Memory B cell (primary cell): Measurements from ENCODE around the gene DIAPH3.

Experiments used
- ATAC-seq: fragments of 150-1000 bp; cut with Tn5 transposase; 2 replicates; pipeline ENCODE4 v1.10.0; 2021; ENCODE audit warnings: low read depth, mild to moderate bottlenecking, moderate library complexity
- DNase-seq, 2 donors: peaks; one replicate each; pipeline ENCODE4 v3.0.0; 2022; ENCODE audit warnings: low spot score in 2 of 2
- H3K27ac Mint-ChIP-seq: one replicate; pipeline ENCODE4 v1.8.0; 2022; ENCODE audit warnings: mild to moderate bottlenecking, moderate library complexity, mixed read lengths
- H3K27me3 Mint-ChIP-seq: one replicate; pipeline ENCODE4 v1.8.0; 2022; ENCODE audit warnings: mixed read lengths
- H3K36me3 Mint-ChIP-seq: one replicate; pipeline ENCODE4 v1.8.0; 2022; ENCODE audit warnings: mild to moderate bottlenecking, mixed read lengths
- H3K4me1 Mint-ChIP-seq: one replicate; pipeline ENCODE4 v1.8.0; 2022; ENCODE audit warnings: mixed read lengths
- H3K4me3 Mint-ChIP-seq: one replicate; pipeline ENCODE4 v1.8.0; 2022; ENCODE audit warnings: mild to moderate bottlenecking, moderate library complexity, mixed read lengths
- H3K9me3 Mint-ChIP-seq: one replicate; pipeline ENCODE4 v1.8.0; 2022; ENCODE audit warnings: mixed read lengths

DIAPH3 gene

GRCh38 chr13:59658027-59658737 lies 505.5 kb downstream of the DIAPH3 start:
- DNase-seq (no peak), ATAC-seq (no peak)
- H3K27me3 Mint-ChIP-seq, result no peaks in the 10 kb centered on the region
- H3K4me3 Mint-ChIP-seq, result no peak overlapping the region
- H3K36me3 Mint-ChIP-seq, result no peaks in the 10 kb centered on the region
- H3K4me1 Mint-ChIP-seq, result no peaks in the 10 kb centered on the region
- H3K27ac Mint-ChIP-seq, result no peak overlapping the region
- H3K9me3 Mint-ChIP-seq, result no peaks in the 10 kb centered on the region

DNA sequence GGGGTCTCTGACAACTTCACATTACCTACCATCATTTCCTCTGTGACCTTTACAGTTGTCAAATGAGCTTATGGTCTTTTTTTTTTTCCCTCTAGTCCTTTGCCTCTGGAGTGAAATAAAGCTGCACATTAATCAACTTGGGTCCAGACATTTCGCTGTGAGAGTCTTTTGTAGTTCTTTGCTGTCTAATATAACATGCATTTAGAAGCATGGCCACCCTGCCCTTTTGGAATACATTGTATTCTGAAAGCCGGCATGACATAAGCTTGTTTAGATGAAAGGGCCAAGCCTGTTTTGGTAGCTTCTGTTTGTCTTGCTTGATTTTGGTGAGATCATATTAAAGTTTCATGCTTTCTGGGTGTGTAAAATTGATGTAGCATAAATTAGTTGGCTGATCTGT lies 509.8 kb downstream of the DIAPH3 start:
- no peak overlapping the region for H3K27ac Mint-ChIP-seq

DNA sequence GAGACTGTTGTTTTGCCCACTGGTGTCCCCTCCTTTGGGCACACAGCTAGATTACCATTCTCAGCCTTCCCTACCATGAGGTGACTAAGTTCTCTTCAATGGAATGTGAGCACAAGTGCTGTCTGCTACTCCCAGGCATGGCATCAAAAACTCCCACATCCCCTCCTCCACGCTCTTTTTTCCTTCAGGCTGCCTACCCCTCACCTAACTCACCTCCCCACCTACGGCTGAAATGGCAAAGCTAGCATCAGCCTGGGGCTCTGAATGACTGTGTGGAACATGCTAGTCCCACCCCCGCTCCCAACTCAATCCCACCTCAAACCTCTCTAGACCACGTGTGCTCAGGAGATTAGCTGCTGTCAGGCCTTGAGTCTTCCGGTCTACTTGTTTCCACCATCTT lies 512.2 kb downstream of the DIAPH3 start:
- DNase-seq, result no peak
- H3K36me3 Mint-ChIP-seq, result no peaks in the 10 kb centered on the region

More for the DNA sequence above, 509.8 kb downstream of the DIAPH3 start:
- Mint-ChIP-seq H3K4me1 (no peaks in the 10 kb centered on the region), H3K36me3 (no peaks in the 10 kb centered on the region), H3K27me3 (peaks cover 3% of the 10 kb centered on the region), H3K9me3 (no peaks in the 10 kb centered on the region), H3K4me3 (no peak overlapping the region)
- no peak for DNase-seq
- ATAC-seq, result no peak

GRCh38 chr13:59643906-59644626 lies 519.7 kb downstream of the DIAPH3 start:
- Mint-ChIP-seq H3K4me3 (no peak overlapping the region), H3K36me3 (no peaks in the 10 kb centered on the region), H3K27me3 (peaks cover 8% of the 10 kb centered on the region), H3K9me3 (no peaks in the 10 kb centered on the region), H3K27ac (no peak overlapping the region), H3K4me1 (no peaks in the 10 kb centered on the region)
- no peak for ATAC-seq
- DNase-seq, result no peak

More for the DNA sequence above, 512.2 kb downstream of the DIAPH3 start:
- Mint-ChIP-seq H3K4me1 (no peaks in the 10 kb centered on the region), H3K4me3 (no peak overlapping the region), H3K9me3 (no peaks in the 10 kb centered on the region), H3K27ac (no peak overlapping the region), H3K27me3 (peaks cover 6% of the 10 kb centered on the region)
- ATAC-seq, result no peak

- Mint-ChIP-seq H3K4me1 (no peaks in the 10 kb centered on the region), H3K36me3 (no peaks in the 10 kb centered on the region), H3K27ac (no peak overlapping the region), H3K4me3 (no peak overlapping the region), H3K27me3 (peaks cover 5% of the 10 kb centered on the region), H3K9me3 (no peaks in the 10 kb centered on the region)
- DNase-seq (no peak), ATAC-seq (no peak)
Observed at GRCh38 chr13:59643364-59643841, 520.3 kb downstream of the DIAPH3 start.

DNA sequence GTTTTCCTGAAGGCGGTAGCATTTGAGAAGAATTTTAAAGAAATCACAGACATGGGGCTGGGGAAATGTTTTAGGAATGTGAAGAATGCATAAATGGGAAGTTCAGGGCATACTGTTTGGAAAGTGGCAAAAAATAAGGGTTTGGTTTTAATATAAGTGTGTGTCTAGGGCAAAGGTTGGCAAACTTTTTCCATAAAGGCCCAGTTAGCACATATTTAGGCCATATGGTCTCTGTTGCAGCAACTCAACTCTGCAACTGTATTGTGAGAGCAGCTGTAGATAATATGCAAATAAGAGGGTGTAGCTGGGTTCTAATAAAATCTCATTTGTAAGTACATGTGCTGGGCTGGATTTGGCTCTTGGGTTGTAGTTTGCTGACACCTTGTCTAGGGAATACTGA lies 521.9 kb downstream of the DIAPH3 start:
- DNase-seq (no peak), ATAC-seq (no peak)
- H3K36me3 Mint-ChIP-seq, result no peaks in the 10 kb centered on the region
- H3K27me3 Mint-ChIP-seq, result peaks cover 5% of the 10 kb centered on the region
- no peaks in the 10 kb centered on the region for H3K4me1 Mint-ChIP-seq
- H3K4me3 Mint-ChIP-seq, result no peak overlapping the region
- no peak overlapping the region for H3K27ac Mint-ChIP-seq
- H3K9me3 Mint-ChIP-seq, result no peaks in the 10 kb centered on the region

GRCh38 chr13:59641261-59641660 lies 522.5 kb downstream of the DIAPH3 start:
- Mint-ChIP-seq H3K4me1 (no peaks in the 10 kb centered on the region), H3K27ac (no peak overlapping the region), H3K9me3 (no peaks in the 10 kb centered on the region), H3K27me3 (peaks cover 7% of the 10 kb centered on the region), H3K36me3 (no peaks in the 10 kb centered on the region), H3K4me3 (no peak overlapping the region)
- ATAC-seq (no peak), DNase-seq (no peak)

- ATAC-seq (no peak), DNase-seq (no peak)
- Mint-ChIP-seq H3K4me3 (no peak overlapping the region), H3K4me1 (no peaks in the 10 kb centered on the region), H3K36me3 (no peaks in the 10 kb centered on the region), H3K27me3 (peaks cover 4% of the 10 kb centered on the region), H3K27ac (no peak overlapping the region), H3K9me3 (no peaks in the 10 kb centered on the region)
Observed at GRCh38 chr13:59638404-59638803, 525.3 kb downstream of the DIAPH3 start.

DNA sequence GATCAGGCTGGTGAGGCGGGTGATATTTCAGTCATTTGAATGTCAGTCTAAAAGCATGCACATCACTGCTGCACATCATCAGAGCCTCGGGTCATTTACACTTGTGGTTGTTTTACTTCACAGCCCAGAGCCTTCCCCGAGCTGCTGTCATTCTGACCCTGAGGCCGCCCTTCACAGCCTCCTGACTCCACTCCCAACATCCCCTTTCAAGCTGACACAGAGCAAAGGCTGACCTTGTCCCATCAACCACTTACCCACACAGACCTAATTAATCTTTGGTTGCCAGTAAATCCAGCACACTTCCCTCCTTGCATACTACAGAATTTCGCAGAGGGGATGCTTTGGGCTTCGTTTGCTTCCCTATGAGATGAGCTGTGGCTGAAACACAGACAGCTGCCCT lies 528.1 kb downstream of the DIAPH3 start:
- Mint-ChIP-seq H3K27me3 (peaks cover 2% of the 10 kb centered on the region), H3K4me3 (no peak overlapping the region), H3K9me3 (no peaks in the 10 kb centered on the region), H3K4me1 (no peaks in the 10 kb centered on the region), H3K36me3 (no peaks in the 10 kb centered on the region), H3K27ac (no peak overlapping the region)
- ATAC-seq (no peak), DNase-seq (no peak)

- Mint-ChIP-seq H3K36me3 (no peaks in the 10 kb centered on the region), H3K27me3 (peaks cover 2% of the 10 kb centered on the region), H3K9me3 (no peaks in the 10 kb centered on the region), H3K4me1 (no peaks in the 10 kb centered on the region), H3K27ac (no peak overlapping the region), H3K4me3 (no peak overlapping the region)
- DNase-seq (no peak), ATAC-seq (no peak)
Observed at GRCh38 chr13:59633290-59633689, 530.4 kb downstream of the DIAPH3 start.

DNA sequence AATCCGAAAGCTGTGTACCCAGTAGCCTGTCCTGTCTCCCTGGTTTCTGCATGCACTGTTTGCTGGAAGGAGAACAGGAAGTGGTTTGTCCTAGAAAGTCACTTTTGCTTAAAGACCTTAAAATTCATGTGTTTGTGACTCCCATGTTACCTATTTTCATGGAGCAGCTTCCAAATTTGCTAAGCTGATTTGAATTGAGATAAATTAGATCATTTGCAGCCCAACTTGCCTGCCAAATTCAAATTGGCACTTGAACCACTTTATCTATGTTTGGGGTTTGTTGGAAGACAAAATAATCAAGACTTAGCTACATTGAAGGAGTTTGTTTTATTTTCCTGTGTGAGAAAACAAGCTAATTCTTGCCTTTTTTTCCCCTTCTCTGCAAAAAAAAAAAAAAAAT lies 532.5 kb downstream of the DIAPH3 start:
- H3K27me3 Mint-ChIP-seq, result no peaks in the 10 kb centered on the region
- H3K36me3 Mint-ChIP-seq, result no peaks in the 10 kb centered on the region
- DNase-seq (no peak), ATAC-seq (no peak)
- H3K27ac Mint-ChIP-seq, result no peak overlapping the region
- H3K4me3 Mint-ChIP-seq, result no peak overlapping the region
- H3K4me1 Mint-ChIP-seq, result no peaks in the 10 kb centered on the region
- no peaks in the 10 kb centered on the region for H3K9me3 Mint-ChIP-seq

DNA sequence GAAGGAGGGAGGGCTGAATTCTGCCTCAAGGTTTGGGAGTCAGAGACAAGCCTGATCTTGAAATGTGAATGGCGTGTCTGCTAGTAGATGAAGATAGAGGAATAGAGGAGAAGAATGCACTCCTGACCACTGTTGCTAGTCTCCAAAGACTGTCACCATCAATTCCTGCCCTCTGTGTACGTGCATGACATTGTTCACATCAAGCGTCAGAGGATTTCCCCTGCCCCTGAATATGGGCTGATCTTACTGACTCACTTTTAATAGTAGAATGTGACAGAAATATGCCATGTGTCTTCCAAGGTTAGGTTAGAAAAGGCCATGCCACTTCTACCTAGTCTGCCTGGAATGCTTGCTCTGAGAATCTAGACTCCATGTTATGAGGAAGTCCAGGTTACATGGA lies 538.6 kb downstream of the DIAPH3 start:
- H3K27ac Mint-ChIP-seq, result no peak overlapping the region
- ATAC-seq (no peak), DNase-seq (no peak)
- no peaks in the 10 kb centered on the region for H3K4me1 Mint-ChIP-seq
- H3K36me3 Mint-ChIP-seq, result no peaks in the 10 kb centered on the region
- H3K9me3 Mint-ChIP-seq, result peaks cover 3% of the 10 kb centered on the region
- H3K4me3 Mint-ChIP-seq, result no peak overlapping the region
- peaks cover 4% of the 10 kb centered on the region for H3K27me3 Mint-ChIP-seq

DNA sequence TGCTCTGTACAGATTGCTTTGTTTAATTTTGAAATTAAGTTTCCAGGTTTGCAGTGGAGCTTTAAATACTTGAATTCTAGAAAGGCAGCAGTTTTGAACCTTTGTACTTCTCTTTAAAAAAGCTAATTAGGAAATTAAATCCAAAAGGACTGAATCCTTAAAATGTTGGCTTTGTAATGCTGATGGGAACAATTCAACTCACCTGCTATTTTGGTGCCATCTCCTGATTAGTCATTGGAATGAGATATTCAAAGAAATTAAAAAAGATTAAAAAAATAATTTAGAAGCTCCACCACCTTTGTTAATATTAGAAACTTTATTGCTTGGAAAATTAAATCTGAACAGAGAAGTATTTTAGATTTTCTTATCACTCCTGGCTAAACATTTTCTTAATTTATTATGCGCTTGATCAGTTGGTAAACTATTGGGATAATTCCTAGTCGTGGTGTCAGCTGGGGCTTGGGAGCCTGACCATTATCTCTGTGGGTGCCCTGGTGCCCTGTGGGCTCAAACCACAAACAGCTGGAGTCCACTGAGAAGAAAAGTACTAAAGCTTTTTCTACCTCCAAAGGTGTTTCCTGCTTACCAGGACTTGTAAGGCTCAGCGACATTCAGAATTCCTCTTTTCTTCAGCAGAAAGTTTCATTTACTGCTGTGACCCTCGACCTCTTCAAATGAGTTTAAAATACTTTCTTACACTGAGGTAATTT lies 540.4 kb downstream of the DIAPH3 start:
- peaks cover 4% of the 10 kb centered on the region for H3K27me3 Mint-ChIP-seq
- no peaks in the 10 kb centered on the region for H3K36me3 Mint-ChIP-seq
- H3K9me3 Mint-ChIP-seq, result peaks cover 11% of the 10 kb centered on the region
- DNase-seq, result no peak
- H3K4me3 Mint-ChIP-seq, result no peak overlapping the region
- ATAC-seq, result no peak
- H3K27ac Mint-ChIP-seq, result no peak overlapping the region
- H3K4me1 Mint-ChIP-seq, result no peaks in the 10 kb centered on the region

GRCh38 chr13:59621773-59622172 lies 542.0 kb downstream of the DIAPH3 start:
- Mint-ChIP-seq H3K4me1 (no peaks in the 10 kb centered on the region), H3K27ac (no peak overlapping the region), H3K36me3 (no peaks in the 10 kb centered on the region), H3K9me3 (peaks cover 15% of the 10 kb centered on the region), H3K27me3 (peaks cover 6% of the 10 kb centered on the region), H3K4me3 (no peak overlapping the region)
- DNase-seq (no peak), ATAC-seq (no peak)
